ENCODE results near the gene RBP4.

The RBP4 gene

GRCh38 chr10:93601146-93601773 is at the start of gene RBP4:
TSS of gene RBP4 (minus strand) at chr10:93601235. CDS start at chr10:93601028, 207 bp downstream.
- no peak within 1 kb of the TSS for H3K27ac ChIP-seq
- DNase-seq (ENCODE audit: low spot score), result no peak
- TF ChIP-seq CTCF (IDR thresholded peaks at IDR 0.05), result no peak
- peak within 1 kb of the TSS; percentile 77 for H3K4me3 ChIP-seq

- no peak for DNase-seq (ENCODE audit: low spot score)
These were observed 38.8 kb upstream of the RBP4 start for GRCh38 chr10:93639791-93640190.

GRCh38 chr10:93630625-93631557 is 29.9 kb upstream of the RBP4 start:
- H3K4me3 ChIP-seq, result no peak overlapping the region
- H3K27ac ChIP-seq, result no peak overlapping the region
- DNase-seq (ENCODE audit: low spot score), result no peak
- TF ChIP-seq CTCF (IDR thresholded peaks at IDR 0.05), result no peak

More at GRCh38 chr10:93639791-93640190, 38.8 kb upstream of the RBP4 start:
- no peak for TF ChIP-seq CTCF (IDR thresholded peaks at IDR 0.05)
- Histone ChIP-seq H3K27ac (no peak overlapping the region), H3K4me3 (no peak overlapping the region)

GRCh38 chr10:93629647-93630305 is 28.7 kb upstream of the RBP4 start:
- Histone ChIP-seq H3K27ac (no peak overlapping the region), H3K4me3 (no peak overlapping the region)
- TF ChIP-seq CTCF (IDR thresholded peaks at IDR 0.05), result no peak
- no peak for DNase-seq (ENCODE audit: low spot score)

- Histone ChIP-seq H3K4me3 (no peak overlapping the region), H3K27ac (no peak overlapping the region)
- TF ChIP-seq CTCF (IDR thresholded peaks at IDR 0.05), result no peak
- no peak for DNase-seq (ENCODE audit: low spot score)
These were observed 27.8 kb upstream of the RBP4 start for GRCh38 chr10:93628858-93629257.

GRCh38 chr10:93622942-93623341 is 21.9 kb upstream of the RBP4 start:
- no peak for TF ChIP-seq CTCF (IDR thresholded peaks at IDR 0.05)
- no peak overlapping the region for H3K4me3 ChIP-seq
- no peak for DNase-seq (ENCODE audit: low spot score)

More at GRCh38 chr10:93622942-93623341, 21.9 kb upstream of the RBP4 start:
- no peak overlapping the region for H3K27ac ChIP-seq

Data from coronary artery (tissue), 2 donors.